ENCODE results near the gene STX2.
"Not testable (repeated sequence)": the region's sequence is repeated elsewhere in the genome, so short reads cannot be mapped to it uniquely, and the experiment has no call there.

The STX2 gene

DNA sequence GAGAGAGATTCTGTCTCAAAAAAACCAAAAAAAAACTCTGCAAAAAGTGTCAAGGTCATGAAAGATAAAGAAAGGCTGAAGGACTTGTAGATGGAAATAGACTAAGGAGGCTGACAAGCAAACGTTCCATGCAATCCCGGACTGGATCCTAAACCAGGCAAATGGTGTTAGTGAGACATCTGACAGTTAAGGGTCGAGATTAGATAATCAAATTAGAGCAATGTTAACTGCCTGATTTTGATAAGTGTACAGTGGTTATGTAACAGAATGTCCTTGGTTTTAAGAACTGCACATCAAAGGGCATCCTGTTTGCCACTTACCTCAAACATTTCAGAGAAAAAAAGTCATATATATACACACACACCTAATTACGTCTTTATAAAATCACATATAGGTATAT lies 29.4 kb upstream of the STX2 start:
- no peak for DNase-seq

DNA sequence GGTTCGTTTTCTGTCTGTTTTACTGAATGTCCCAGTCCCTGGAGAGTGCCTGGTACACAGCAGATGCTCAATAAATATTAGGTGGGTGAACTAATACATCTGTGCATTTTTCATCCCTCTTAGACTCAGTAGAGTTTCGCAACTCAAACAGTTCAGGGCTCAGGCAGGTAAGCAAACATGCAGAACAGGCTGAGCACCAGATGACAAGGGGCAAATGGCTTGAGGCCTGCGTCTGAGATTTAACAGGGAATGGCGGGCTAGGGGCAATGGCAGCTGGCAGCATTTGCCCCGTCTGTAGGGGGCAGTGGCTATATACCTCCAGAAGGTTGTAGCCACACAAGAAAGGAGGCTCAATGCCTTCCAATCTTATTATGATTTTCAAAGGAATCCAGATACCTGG lies 24.2 kb upstream of the STX2 start:
- no peak for DNase-seq

DNA sequence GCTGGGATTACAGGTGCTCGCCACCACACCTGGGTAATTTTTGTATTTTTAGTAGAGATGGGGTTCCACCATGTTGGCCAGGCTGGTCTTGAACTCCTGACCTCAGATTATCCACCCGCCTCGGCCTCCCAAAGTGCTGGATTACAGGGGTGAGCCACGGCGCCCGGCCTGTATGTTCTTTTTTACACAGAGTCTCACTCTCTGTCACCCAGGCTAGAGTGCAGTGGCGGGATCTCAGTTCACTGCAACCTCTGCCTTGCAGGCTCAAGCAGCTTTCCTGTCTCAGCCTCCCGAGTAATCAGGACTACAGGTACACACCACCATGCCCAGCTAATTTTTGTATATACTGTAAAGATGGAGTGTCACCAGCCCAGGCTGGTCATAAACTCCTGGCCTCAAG lies 23.7 kb upstream of the STX2 start:
- DNase-seq: not testable (repeated sequence)

DNA sequence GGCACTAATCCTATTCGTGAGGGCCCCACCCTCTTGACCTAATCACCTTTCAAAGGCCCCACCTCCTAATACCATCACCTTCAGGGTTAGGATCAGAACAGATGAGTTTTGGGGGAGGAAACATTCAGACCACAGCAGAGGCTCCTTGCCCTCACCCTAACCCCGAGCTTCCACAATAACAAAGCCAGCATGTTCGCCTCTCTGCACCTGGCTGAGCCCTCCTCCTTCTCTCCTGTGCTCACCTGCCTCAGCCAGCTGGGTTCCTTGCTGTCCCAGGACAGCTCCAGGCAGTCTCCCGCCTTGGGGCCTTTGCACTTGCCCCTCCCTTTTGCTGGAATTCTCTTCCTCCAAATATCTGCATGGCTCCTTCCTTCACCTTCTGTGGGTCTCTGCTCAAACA lies 23.1 kb upstream of the STX2 start:
- DNase-seq: no peak

DNA sequence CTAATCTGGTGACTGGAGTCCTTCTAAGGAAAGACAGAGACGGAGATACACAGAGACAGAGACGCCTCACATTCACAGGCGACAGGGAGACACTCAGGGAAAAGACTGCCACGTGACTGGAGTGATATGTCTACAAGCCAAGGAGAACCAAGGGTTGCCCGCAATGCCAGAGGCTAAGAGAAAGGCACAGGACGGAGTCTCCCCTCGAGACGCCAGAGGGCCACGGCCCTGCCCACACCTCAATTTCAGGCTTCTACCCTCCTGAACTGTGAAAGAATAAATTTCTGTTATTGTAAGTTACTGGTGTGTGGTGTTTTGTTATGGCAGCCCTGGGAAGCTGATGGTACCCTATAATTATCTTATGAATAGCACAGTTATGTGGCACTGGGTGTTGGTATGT lies 21.3 kb upstream of the STX2 start:
- DNase-seq: no peak

DNA sequence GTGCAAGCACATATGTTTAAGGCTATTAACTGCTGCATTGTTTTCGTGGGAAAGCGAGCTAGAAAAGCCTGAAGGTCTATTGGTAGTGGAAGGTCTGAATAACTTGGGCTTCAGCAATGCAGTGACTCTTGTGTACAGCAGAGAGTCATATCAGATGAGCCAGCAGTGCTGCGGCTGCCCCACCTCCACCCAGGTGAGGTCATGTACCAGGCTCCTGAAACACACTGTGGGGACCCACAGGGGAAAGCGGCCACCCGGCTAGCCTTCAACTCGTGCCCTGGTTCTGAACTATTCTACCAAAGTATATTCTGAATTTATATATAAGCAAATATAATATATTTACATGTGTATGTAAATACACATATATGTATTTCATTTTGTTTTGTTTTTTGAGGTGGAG lies 20.1 kb upstream of the STX2 start:
- no peak for DNase-seq

DNA sequence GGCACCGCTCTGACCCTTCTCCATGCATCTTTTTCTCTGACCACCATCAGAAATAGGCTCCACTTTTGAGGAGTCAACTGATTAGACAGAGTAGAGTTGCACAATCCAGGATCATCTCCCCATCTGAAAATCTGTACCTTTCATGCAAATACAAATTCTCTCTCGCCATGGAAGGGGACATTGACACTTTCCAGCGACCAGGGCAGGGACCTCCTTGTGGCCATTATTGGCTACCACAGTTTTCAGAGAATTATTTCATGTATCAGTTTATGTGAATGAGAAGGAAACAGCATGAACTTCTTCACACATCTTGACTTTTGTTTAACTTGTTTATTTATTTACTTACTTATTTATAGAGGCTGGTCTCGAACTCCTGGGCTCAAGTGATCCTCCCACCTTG lies 19.0 kb upstream of the STX2 start:
- no peak for DNase-seq

DNA sequence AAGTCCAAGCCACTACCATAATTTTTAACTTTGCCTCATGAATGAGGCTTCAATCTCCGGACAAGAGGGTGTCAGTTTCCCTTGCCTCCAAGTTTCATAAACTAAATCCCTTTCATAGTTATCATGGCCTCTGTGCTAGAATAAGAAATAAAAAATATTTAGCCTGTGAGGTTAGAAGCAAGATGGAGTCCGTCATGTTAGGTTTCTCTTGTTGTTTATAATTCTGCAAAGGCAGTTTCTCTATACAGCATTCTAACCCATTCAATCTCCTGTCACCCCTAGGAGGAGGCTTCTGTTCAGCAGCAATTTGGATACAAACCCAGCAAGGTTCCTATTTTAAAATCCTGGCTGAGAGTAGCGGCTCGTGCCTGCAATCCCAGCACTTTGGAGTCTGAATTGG lies 17.0 kb upstream of the STX2 start:
- no peak for DNase-seq

DNA sequence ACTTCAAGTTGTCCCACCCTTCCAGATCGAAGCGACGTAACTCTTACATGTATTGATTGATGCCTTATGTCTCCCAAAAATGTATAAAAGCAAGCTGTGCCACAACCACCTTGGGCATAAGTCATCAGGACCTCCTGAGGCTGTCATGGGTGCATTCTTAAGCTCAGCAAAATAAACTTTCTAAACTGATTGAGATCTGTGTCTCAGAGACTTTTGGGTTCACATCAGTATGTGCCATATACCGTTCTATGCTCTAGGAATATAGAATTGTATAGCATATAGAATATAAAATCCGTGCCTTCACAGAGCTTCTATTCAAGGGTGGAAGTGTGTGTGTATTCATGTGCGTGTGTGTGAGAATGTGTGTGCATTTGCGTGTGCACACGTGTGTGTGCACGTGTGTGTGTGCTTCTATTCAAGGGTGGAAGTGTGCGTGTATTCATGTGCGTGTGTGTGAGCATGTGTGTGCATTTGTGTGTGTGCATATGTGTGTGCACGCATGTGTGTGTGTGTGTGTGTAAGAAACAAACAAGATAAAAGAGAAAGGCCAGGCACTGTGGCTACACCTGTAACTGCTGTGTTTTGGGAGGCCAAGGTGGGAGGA lies 11.5 kb upstream of the STX2 start:
- no peak for DNase-seq

DNA sequence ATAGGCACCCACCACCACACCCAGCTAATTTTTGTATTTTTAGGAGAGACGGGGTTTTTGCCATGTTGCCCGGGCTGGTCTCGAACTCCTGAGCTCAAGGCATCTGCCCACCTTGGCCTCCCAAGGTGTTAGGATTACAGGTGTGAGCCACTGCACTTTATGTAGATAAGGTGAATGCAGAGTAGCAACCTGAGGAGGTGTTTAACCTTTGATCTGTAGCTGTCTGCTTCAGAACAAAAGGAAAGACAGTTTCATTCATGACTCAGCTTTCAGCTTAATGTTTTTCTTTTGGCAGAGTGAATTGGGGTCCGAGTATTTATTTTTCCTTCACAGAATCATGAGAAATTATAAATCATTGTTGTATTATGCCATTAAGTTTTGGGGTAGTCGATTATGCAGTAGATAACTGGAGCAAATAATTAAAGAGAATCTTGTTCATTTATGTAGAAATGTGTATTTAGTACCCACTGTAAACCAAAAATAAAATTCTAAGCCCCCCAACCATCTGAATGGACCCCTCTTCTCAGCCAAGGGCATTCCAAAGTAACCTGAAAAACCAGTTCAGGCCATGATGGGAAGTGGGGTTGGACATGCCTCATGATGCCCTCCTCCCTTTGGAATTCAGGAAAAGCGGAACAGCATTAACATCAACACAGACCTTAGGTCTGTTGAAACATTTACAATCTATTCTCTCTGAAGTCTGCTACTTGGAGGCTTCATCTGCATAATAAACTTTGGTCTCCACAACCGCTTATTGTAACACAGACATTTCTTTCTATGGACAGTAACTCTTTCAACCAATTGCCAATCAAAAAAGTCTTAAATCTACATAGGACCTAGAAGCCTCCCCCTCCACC lies 10.7 kb upstream of the STX2 start:
- DNase-seq: no peak

DNA sequence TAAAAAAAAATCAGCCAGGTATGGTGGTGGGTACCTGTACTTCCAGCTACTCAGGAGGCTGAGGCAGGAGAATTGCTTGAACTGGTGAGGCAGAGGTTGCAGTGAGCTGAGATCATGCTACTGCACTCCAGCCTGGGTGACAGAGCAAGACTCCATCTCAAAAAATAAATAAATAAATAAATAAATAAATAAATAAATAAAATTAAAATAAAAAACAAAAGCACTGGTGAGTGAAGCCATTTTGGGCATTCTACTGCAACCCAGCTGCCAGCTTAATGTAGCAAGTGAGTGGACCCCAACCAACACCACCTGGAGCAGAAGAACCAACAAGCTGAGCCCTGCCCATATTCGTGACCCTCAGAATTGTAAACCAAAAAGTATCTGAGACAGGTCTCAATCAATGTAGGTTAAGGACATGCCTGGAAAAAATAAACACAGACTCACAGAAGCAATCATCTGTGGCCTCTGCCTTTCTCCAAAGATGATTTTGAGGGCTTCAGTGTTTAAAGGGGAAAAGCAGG lies 9.8 kb upstream of the STX2 start:
- not testable (repeated sequence) for DNase-seq

DNA sequence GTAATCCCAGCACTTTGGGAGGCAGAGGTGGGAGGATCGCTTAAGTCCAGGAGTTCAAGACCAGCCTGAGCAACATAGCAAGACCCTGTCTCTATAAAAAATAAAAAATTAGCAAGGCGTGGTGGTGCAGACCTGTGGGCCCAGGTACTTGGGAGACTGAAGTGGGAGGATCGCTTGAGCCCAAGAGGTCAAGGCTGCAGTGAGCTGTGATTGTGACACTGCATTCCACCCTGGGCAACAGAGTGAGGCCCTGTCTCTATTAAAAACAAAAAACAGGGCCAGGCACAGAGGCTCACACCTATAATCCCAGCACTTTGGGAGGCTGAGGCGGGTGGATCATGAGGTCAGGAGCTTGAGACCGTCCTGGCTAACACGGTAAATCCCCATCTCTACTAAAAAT lies 9.1 kb upstream of the STX2 start:
- not testable (repeated sequence) for DNase-seq

DNA sequence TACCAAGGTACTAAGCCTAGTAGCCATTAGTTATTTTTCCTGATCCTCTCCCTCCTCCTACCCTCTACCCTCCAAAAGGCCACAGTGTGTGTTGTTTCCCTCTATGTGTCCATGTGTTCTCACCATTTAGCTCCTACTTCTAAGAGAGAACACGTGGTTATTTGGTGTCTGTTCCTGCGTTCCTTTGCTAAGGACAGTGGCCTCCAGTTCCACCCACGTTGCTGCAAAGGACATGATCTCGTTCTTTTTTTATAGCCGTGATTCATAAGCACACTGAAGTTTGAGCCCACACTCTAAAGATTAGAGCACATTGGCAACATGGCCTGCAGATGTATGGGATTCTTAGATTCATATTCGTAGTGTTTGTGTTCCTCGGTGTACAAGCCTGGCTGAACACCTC lies 8.1 kb upstream of the STX2 start:
- no peak for DNase-seq

DNA sequence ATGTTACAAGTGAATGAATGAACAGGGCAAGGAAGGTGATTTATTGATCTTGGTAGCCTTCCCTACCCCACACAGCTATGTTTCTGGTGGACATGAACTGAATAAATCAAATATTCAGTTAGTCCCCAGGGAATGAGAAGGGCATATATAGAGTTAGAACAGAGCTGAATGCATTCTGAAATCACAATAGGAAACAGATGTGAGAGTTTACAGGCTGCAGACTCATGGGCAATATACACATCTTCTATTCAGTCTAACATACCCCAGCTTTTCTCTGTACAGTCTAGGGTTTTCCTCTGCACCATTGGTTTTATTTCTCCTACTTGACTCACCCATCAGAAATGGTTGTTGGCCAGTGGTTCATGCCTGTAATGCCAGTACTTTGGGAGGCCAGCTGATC lies 7.3 kb upstream of the STX2 start:
- no peak for DNase-seq

DNA sequence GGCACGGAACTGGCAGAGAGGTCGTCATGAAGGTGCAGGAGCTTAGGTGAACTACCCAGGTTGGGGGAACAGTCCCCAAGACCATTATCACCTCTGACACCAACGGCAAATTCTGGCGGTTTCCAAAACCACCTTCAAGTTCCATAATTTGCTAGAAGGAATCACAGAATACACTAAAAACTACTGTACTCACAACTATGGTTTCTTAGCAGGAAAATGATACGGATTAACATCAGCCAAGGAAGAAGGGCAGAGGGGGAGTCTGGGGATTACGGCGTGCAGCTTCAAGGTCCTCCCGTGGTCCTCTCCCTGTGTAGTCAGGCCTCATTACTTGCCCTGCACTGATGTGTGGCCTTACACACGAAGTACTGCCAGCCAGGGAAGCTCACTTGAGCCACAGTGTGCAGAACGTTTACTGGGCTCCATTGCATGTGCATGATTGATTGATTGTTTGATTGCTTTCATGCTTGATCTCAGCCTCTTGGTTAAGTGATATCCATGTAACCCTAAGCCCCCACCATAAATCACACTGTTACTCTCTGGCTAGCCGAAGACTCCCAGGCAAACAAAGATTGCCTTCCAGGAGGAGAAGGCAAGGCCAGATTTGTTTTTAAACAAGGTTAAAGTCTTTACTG lies 837 bp upstream of the STX2 start:
- no peak for DNase-seq

DNA sequence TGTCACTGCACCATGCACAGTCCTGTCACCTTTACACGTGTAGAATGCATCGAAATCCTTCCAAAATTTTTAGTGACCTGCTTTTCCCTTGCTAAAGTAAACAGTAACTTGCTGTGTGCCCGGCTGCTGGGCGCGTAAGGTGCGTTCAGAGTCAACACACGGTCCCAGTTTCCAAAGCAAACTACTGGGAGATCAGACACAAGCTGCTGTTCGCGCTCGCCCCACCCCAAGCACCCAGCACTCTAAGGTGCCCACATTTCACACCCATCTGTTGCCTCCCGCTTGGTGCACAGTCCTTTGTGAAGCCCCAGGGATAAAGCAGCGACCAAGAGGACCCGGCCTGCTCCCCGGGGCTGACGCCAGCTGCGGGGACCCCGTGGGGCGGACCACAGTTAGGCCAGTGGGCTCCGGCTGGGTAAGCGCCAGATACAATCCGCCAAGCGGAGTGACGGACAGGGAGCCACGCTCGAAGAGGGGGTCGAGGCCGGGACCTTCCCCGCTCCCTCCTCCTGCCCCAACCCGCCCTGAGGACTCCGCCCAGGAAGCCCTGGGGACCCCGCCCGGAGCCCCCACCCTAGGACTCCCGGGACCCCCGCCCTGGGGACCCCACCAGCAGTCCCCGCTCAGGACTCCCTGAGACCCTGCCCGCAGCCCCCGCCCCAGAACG lies 633 bp downstream of the STX2 start:
- peak; percentile 24 for DNase-seq

DNA sequence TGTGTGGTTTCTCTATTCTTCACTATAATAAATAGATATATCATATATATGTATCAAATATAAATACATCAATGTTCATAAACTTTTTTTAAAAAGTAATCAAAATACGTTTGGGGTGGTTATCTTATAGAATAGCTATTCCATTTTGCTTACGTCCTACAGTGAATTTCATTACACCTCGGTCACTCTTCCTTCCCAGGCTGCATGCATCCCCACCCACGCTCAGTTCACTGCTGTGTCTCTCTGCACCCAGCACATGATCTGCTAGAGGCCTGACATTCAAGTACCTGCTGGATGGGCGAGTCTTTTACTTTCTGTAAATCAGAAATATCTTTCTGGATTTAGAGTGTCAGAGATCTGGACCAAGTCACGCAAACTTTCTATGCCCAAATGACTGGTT lies 3.6 kb downstream of the STX2 start:
- no peak for DNase-seq

DNA sequence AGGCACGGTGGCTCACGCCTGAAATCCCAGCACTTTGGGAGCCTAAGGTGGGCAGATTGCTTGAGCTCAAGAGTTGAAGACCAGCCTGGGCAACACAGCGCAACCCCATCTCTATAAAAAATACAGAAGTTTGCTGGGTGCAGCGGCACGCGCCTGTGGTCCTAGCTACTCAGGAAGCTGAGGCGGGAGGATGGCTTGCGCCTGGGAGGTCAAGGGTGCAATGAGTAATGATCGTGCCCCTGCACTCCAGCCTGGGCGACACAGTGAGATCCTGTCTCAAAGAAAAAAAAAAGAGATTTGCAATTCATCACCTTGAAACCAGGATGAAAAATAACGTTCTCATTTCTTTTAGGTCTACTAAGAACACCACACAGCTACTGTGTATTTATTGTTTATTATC lies 4.0 kb downstream of the STX2 start:
- DNase-seq: no peak

DNA sequence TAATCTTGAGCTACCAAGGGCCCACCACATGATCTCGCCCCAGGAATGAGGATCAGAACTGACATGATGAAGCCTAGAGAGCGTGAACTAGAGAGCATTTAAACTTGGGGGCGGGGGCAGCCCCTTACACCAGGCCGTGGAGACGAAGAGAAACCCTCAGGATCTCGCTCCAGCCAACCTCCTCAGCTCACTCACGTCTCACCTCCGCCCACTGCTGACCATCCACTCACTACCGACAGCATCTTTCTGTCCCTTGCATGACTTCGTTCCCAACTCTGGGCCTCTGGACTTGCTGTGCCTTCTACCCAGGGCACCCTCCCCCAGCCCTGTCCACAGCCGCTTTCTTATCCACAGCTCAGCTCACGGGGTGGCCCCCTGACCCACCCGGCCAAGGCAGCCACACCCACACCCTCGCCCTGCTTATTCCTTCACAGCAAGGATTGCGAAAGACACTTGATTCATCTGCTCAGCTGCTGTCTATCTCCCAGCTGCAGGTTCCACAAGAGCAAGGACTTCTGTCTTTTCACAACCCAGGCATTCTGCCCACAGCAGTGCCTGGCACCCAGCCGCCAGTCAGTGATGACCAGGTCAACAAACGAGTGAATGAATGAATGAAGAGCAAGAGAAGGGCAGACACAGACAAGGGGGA lies 6.4 kb downstream of the STX2 start:
- no peak for DNase-seq

DNA sequence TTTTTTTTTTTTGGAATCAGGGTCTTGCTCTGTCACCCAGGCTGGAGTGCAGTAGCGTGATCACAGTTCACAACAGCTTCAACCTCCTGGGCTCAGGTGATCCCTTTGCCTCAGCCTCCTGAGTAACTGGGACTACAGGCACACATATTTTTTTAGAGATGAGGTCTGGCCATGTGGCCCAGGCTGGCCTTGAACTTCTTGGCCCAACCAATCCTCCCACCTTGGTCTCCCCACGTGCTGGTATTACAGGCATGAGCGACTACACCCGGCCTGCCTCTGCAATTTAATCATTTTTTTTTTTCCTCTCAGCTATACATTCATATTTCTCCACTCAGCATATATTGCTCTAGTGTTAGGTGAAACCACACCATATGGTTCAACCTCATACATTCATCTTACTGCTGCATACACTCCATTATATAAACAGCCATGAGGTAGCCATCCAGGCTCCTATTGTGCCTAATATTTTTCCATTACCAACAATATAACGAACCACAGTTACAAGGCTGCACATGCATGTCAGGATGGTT lies 7.1 kb downstream of the STX2 start:
- DNase-seq: no peak

DNA sequence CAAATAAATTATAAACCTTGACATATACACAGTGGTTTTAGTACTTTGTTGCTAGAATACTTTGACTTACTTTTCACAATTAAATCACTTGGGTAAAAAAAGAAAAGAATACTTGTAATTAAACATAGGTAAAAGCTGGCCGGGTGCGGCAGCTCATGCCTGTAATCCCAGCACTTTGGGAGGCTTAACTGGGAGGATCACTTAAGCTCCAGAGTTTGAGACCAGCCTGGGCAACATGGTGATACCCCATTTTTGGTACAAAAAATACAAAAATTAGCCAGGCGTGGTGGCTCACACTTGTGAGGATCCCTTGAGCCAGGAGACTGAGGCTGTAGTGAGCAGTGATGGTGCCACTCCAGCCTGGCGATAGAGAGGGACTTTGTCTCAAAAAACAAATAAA lies 7.8 kb downstream of the STX2 start:
- no peak for DNase-seq

DNA sequence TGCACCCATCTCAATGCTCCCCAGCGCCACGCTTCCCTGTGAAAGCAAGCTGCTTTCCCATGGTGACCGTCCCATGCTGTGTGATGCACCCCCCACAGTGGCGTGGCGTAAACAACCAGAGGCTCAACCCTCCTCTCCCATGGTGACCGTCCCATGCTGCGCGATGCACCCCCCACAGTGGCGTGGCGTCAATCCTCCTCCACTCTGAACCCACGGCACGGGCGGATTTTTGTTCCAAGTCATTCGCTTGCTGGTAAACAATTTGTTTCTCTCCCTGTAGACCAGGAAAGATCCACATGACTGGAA lies 8.9 kb downstream of the STX2 start:
- DNase-seq: no peak

Measured in activated naive CD4-positive, alpha-beta T cell treated with Interleukin-2 at 50 U/mL for 16 hours (primary cell).